D721Med (cell line): ENCODE data around the gene F11R.
A peak's percentile ranks its signal among the peaks of the same experiment; 100 is the strongest.

Experiments
- DNase-seq: peaks from one replicate; pipeline ENCODE4 v3.0.0; 2011; ENCODE audit warnings: low spot score; ENCODE audit not compliant: insufficient read length
- FAIRE-seq: peaks from 2 replicates; lab custom pipeline; 2011; peaks lifted over from hg19 to GRCh38; lab: Jason Lieb, UNC
- TF ChIP-seq, protein P1 (sequence below): IDR thresholded peaks from 2 replicates; pipeline ENCODE4 v1.5.1; 2012; ENCODE audit warnings: mild to moderate bottlenecking, control low read depth; ENCODE audit not compliant: insufficient read depth; ENCODE audit errors: missing control alignments

F11R gene

DNA sequence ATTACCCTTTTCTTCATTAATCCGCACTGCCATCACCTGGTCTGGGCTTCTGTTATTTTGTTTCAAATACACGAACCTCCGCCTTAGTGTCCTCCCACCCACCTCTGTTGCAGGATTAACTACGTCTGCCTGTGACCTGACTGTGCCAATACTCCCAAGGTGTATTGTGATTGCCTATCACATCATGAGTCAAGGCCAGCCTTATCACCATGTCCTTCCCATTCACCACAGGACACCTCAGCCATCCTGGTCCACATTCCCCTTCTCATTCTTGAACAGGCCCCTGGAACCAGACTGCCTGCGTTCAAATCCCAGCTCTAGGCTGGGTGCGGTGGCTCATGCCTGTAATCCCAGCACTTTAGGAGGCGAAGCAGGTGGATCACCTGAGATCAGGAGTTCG, 14.4 kb downstream of the F11R start:
- FAIRE-seq (no peak), DNase-seq (no peak)
- TF ChIP-seq, protein P1, sequence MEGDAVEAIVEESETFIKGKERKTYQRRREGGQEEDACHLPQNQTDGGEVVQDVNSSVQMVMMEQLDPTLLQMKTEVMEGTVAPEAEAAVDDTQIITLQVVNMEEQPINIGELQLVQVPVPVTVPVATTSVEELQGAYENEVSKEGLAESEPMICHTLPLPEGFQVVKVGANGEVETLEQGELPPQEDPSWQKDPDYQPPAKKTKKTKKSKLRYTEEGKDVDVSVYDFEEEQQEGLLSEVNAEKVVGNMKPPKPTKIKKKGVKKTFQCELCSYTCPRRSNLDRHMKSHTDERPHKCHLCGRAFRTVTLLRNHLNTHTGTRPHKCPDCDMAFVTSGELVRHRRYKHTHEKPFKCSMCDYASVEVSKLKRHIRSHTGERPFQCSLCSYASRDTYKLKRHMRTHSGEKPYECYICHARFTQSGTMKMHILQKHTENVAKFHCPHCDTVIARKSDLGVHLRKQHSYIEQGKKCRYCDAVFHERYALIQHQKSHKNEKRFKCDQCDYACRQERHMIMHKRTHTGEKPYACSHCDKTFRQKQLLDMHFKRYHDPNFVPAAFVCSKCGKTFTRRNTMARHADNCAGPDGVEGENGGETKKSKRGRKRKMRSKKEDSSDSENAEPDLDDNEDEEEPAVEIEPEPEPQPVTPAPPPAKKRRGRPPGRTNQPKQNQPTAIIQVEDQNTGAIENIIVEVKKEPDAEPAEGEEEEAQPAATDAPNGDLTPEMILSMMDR, result no peak

DNA sequence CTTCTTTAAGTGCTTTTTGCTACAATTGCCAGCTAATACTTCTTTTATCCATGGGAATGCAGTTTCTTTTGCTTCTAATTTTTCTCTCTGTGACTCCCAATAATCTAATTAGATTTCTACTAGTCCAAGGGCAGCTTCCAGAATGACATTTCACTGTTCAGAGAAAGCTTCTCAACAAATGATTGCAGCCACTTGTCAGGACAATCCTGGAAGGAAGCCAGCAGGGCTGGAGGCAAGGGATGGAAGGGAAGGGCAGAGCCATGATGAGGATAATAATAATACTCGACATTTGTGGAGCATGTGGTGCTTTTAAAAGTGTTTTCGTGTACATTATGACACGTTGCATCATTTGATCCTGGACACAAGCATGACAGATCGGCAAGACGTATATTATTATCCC, 19.4 kb downstream of the F11R start:
- DNase-seq (no peak), FAIRE-seq (no peak)

DNA sequence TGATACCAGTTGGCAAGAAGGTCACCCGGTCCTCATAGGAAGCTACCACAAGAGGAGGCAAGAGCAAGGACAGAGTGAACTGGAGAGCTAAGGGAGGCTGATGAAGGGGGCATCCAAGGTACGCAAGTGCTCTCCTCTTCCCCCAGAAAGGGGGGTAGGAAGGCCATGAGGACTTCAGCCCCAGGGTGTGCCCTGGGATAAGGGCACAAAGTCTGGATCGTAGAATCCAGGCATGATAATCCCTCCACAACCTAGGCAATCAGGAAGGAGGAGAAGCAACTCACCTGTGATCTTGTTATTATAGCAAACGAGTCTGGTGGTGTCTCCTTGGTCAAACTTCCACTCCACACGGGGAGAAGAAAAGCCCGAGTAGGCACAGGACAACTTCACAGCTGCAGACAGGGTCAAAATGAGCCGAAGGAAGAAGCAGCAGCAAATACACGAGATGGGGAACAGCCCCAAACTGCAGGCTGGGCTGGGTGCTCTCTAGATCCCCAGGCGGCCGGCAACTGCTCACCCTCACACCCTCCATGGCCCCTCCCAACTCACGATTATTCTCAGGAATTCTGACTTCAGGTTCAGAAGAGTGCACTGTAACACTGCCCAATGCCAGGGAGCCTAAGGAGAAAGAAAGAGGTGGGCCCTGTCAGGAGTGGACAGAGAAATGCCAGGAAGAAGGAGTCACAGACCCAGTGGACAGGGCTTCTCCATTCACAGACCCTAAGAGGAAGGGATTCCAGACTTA, 20.0 kb downstream of the F11R start:
- TF ChIP-seq, protein P1, result no peak
- no peak for DNase-seq
- FAIRE-seq, result no peak

More for the DNA sequence above, 19.4 kb downstream of the F11R start:
- TF ChIP-seq, protein P1, result no peak

DNA sequence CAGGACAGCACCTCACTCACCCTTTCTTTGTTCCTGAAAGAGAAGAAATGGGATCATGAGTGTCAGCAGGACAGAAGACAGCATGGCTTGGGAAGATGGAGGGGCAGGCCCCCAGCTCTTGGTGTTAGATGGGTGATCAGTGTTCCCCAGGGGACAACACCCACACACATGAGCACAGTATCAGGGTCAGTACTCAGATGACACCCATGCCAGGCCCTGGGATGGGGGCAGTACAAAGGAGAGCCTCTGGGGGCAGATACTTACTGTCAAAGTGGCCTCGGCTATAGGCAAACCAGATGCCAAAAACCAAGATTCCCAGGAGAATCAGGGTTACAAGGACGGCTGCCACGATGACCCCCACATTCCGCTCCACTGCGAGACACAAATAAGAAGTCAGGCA, 21.6 kb downstream of the F11R start:
- TF ChIP-seq, protein P1, result no peak
- FAIRE-seq (no peak), DNase-seq (no peak)

DNA sequence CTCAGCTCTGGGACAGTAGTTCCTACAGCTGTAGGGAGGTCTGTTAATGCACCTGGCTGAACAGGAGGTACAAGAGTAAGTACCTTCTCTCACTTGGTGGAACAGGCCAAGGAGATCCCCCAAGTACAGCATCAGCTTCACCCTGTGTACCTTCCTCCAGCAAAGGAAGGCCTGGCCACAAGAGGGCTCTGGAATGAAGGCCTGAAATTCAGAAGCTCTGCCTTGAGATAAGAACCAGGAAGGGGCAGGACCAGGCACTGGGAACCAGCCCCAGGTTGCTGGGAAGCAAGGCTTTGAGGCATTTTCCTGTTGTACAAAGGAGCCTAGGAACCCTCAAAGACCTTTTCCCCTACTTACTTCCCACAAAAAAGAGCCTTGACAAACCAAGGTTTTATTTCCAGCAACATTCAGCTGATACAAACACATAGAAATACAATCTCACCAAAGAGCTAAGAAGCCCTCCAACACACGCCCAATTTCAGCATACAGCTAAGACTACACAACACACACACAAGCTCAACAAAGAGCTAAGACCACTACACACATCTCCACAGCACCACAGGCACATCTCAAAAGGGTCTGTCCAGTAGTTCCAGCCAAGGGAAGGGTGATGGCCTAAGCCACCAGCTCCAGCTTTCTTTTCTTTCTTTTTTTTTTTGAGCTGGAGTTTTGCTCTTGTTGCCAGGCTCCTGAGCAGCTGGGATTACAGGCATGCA, 23.5 kb downstream of the F11R start:
- TF ChIP-seq, protein P1, result peak; percentile 54
- DNase-seq (no peak), FAIRE-seq (no peak)

DNA sequence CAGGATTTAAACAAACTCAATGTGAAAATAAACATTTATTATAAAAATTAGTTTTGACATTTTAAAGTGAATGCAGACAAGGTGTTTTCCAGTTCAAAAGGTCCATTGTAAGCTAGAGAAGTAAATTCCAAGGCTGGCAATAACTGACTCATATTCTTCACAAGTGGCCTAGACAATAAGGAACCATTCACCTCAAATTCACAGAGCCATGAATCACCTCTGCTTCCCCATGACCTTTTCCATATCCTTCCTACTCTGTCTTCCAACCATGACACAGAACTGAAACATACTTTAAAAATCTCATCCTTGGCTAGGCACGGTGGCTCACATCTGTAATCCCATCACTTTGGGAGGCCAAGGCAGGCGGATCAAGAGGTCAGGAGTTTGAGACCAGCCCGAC, 24.8 kb downstream of the F11R start:
- TF ChIP-seq, protein P1, result no peak
- no peak for FAIRE-seq
- no peak for DNase-seq
